GM21381 (cell line): ENCODE data around the gene ABL2.
"Not testable (repeated sequence)": the region's sequence is repeated elsewhere in the genome, so short reads cannot be mapped to it uniquely, and the experiment has no call there.

ENCODE experiments used
- ATAC-seq: cut with Tn5 transposase; IDR thresholded peaks from one replicate; pipeline ENCODE4 v1.9.1; 2021; ENCODE audit warnings: mild to moderate bottlenecking, moderate library complexity; ENCODE audit not compliant: unreplicated experiment

The ABL2 gene

DNA sequence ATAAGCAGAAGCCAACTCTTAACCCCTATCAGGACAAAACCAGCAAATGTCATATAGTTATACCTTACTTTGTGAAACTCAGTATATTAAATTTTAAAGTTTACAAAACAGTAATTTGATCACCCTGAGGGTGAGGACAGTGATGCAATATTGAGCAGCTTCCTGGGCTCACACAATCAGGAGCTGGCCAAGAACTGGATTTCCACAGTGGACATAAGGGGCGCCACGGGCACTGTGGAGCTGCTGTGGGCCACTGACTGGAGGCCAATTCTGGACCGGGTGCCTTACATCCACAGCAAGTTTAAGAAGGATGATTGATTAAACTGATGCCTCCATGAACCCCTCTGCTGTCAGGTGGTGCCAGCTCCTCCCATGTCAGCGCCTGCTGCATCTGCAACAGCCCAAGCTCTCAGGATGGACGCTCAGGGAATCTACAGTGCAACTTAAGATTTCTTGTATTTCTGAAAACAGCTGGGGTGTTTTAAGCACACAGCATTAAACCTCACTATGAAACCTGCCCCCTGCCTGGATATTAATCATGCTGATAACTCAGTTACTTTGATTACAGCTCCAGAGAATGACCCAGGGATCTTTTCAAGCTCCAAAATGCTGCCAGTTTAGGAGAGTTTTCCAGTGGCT is 91.7 kb downstream of the ABL2 start:
- ATAC-seq = no peak

DNA sequence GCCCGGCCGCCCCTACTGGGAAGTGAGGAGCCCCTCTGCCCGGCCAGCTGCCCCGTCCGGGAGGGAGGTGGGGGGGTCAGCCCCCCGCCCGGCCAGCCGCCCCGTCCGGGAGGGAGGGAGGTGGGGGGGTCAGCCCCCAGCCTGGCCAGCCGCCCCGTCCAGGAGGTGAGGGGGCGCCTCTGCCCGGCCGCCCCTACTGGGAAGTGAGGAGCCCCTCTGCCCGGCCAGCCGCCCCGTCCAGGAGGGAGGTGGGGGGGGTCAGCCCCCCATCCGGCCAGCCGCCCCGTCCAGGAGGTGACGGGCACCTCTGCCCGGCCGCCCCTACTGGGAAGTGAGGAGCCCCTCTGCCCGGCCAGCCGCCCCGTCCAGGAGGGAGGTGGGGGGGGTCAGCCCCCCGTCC is 93.8 kb downstream of the ABL2 start:
- not testable (repeated sequence) for ATAC-seq

DNA sequence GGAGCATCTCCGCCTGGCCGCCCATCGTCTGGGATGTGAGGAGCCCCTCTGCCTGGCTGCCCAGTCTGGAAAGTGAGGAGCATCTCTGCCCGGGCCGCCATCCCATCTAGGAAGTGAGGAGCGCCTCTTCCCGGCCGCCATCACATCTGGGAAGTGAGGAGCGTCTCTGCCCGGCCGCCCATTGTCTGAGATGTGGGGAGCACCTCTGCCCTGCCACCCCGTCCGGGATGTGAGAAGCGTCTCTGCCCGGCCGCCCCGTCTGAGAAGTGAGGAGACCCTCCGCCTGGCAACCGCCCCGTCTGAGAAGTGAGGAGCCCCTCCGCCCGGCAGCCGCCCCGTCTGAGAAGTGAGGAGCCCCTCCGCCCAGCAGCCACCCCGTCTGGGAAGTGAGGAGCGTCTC is 94.3 kb downstream of the ABL2 start:
- ATAC-seq = not testable (repeated sequence)

DNA sequence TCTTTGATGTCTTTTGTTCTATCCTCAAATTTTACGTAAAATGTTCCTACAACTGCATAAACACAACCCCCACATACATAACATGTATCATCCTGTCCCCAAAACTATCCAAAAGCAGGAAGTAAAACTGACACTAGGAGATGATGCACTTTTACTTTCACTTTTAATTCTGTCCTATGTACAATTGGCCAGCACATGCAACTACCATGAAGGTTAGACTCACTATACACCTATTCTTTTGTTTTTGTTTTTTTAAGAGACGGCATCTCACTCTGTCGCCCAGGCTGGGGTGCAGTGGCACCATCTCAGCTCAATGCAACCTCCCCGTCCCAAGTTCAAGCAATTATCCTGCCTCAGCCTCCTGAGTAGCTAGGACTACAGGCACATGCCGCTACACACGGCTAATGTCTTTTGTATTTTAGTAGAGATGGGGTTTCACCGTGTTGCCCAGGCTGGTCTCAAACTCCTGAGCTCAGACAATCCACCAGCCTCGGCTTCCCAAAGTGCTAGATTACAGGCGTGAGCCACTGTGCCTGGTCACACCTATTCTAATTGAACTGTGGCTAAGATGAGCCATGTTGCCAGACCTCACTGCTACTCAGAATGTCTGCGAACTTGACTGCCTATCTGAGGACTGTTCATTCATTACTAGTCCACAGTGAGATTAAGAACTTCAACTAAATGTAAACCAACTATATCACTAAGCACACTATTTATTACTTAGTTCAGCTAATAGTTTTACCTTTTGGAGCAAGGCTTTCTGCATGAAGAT is 99.6 kb downstream of the ABL2 start:
- peak; percentile 99 for ATAC-seq

DNA sequence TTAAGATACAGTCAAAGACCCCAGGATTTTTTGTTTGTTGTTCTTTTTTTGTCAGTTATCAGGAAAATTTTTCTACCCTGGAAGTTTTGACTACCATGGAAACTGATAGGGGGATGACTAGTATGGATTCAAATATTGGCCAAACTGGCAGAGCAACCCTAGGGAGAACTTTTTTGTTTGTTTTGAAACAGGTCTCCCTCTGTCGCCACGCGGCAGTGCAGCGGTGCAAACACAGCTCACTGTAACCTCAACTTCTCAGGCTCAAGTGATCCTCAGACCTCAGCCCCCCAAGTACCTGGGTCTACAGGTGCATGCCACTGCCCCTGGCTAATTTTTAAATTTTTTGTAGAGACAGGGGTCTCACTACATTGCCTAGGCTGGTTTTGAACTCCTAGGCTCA is 101.0 kb downstream of the ABL2 start:
- no peak for ATAC-seq

DNA sequence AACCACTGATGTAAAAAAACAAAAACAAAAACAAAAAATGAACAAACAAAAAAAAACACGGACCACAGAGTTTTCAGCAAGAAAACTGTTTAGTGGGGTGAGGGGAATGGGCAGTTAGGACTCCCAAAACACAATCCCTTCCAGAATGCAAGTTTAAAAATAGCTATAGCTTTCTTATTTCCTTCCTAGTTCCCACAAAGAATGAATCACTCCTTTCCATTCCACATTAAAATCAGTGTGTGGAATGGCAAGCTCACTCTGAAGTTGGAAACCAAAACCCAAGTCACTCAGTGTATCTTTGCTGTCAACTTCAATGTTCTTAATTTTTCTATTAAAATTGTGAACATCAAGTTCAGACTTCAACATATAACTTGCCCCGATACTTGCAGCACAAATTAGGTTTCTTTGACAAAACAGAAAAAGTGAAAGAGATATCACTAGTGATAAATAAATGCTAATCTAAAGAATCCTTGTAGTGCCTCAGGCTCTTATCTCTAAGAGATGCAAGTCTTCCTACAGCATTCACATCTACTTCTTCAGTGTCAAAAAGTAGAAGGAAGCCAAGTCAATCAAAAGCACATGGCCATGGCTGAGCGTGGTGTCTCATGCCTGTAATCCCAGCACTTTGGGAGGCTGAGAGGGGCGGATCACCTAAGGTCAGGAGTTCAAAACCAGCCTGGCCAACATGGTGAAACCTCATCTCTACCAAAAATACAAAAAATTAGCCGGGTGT is 102.1 kb downstream of the ABL2 start:
- no peak for ATAC-seq

DNA sequence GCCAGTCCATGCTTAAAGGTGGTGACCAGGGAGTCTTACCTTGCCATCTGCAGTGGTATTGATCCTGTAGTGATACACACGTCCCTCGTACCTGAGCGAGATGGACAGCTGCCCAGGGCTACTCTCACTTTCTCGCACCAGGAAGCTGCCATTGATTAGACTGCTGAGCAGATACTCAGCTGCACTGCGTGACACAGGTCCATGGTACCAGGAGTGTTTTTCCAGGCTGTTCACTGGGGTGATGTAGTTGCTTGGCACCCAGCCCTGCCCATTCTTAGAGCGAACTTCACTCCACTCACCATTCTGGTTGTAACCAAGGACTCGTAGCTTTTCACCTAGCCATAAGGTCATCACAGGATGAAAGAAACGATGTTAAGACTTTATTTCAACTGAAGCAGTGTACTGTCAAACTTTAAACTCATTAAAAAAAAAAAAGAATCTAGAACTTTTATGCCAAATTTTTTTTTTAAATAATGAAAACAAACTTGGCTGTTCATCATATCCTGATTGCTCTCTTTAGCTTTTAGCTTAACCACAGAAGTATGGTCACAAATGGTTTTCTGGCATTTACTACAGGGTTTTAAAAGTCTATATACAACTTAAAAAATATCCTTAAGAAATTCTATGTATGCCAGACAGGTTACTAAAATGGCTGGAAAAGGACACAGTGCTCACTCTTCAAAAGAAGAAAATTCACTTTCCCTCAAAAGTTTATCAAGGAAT is 103.0 kb downstream of the ABL2 start:
- ATAC-seq = no peak

DNA sequence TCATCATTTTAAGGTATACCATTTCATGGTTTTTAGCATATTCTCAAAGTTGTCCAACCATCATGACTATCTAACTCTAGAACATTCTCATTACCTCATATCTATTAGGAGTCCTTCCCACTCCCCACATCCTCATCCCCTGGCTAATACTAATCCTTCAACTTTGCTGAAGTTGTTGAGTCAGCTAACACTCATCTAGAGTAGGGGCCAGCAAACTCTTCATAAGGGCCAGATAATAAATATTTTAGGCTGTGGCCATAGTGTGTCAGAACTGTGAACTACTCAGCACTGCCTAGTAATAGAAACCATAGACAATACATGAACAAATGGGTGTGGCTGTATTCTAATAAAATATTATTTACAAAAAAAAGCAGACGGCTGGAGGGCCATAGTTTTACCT is 104.6 kb downstream of the ABL2 start:
- no peak for ATAC-seq

DNA sequence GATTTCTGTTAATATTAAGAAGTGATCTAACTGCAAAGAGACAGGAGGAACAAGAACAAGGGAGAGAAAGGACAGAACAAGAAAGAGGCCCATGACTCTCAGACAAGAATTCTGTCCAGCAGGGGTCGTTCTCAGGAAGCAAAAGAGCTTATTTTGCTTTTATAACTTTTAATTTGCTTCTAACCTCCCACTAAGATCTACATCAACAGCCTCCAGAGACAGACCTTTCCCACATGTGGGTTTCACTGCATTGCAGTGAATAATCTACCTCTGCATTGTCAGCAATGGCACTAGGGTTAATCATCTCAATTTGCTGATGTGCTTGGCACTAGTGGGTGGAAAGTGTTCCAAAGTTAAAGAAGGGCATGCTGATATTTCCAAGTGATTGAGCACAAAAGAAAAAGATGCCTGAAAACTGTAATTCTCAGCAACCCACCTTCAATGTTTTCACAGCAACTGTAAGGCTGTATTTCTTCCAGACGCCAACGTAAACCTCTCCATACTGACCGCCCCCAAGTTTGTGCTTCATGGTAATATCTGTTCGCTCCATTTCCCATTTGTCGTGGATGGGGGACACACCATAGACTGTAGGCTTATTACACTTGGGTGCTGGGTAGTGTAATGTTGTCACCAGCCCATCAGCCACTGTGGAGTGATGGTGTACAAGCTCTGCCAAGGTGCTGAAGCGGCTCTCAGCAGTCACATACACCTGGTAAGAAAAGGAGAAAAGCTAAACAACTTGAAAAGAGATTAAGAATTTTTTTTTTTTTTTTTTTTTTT is 108.1 kb downstream of the ABL2 start:
- ATAC-seq = no peak

DNA sequence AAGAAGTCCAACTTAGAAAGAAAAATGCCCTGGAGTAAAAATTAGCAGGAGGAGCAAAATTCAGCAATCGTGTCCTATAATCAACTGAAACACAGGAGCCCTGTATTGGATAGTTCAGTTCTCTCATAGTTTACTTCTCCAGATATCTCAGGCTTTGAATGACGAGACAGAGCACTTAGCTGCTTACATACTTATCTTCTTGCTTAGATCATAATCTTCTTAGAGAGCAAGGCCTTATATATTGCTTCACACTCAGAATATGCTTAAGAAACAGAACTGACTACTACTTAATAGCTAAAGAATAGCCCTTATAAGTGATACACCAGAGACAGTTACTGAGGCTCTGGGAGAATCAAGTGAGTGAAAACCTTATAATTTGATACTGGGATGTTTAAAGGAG is 108.7 kb downstream of the ABL2 start:
- no peak for ATAC-seq

DNA sequence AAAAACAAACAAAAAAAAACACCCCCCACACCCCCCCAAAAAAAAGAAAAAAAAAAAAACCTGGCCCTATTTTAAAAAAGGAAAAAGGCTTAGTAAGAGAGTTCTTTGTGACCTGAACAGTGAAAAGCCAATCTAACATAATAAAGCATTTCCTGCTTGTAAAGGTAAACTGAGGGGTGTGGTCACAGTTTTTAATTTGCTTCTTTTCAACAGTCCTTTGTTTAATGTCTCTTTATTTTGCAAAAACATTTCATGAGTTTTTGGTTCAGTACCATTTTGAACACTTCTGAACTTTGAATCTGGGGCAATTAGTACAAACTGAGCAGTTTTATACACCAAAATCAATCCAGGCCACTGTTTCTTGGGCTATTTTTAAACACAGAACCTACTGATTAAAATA is 110.0 kb downstream of the ABL2 start:
- ATAC-seq = no peak

DNA sequence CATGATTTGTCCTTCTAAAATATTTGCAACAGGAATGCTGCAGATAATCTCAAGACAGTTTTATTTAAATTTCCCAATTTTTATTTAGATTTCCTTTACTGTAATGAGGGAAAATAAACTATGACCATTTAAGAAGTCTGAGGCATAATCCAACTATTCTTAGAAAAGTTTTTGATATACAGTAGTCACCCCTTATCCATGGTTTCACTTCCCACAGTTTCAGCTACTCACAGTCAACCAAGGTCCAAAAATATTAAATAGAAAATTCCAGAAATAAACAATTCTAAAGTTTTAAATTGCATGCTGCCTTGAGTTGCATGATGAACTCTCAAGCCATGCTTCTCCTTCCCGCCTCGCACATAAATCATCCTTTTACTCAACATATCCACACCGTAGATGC is 114.3 kb downstream of the ABL2 start:
- no peak for ATAC-seq

DNA sequence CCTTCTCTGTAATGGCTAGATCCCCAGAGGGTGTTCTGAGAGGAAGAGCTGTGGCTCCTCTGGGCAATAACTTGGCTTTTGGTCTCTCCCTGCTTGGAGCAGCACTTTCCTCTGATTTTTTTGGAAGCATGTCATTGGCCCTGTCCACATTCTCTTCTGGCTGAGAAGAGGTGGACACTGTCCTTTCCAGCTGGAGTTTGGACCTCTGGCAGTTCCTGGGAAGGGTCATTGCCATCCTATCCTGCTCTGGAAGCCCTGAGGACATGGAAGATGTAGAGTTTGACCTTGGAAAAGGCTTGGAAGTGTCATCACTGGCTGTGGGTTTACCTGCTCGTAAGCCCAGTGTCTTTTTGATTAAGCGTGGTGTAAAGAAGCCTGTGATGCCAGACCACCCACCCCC is 120.8 kb downstream of the ABL2 start:
- no peak for ATAC-seq

DNA sequence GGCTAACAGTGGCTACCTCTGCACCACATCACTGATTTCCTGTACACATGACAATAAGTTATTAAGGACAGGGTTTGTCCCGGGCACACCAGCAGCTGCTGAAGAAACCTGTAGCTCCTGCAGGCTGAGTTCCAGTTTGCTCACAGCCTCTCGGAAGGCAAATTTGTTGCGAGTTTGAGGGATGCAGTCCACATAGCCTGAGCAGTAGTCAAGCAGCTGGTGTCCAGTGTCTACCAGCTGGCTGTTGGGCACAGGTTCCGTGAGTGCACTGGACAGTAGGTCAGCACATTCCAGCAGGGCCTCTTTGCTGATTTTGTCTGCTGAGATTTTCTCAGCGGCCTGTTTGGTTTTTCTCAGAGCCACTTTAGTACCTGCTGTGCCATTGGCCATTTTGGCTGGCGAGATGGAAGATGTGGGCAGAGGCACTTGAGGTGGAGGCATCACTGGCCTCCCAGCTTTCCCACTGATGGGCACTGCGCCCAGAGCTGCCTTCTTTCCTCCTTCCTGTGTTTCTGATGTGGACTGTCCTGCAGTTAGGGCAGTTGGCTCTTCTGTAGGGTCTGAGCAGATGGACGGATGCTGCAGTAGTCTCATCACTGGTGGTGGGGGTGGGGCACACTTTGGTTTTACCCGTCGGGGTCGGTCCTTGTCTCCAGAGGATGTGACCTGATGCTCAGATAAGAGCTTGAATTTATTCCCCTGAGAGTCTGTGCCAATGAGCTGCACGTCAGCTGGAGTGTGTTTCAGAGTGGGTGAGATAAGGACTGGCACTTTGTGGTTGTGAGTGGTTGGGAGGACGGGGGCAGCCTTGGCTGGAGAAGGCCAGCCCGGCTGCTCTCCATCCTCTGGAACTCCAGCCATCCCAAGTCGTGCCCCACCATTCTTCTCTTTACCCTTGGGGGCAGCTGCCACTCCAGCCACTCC is 121.5 kb downstream of the ABL2 start:
- ATAC-seq = no peak

DNA sequence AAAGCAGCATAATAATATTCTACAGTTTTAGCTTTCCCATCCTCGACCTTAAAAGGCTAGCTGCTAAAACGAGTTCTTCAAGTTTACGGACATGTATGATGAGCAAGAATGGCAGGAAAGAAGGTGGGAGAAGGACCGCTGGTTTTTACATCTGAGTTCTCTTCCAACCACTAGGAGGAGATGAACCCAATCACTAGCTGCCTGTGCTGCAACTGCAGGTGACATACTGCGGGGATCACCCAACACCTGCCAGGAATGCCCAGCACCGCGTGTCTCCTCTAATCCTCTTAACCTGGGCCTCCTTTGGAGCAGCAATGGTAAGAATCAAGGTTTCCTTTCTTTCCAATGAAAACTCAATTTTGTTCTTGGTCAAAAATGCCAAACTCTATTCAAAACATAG is 124.1 kb downstream of the ABL2 start:
- no peak for ATAC-seq

DNA sequence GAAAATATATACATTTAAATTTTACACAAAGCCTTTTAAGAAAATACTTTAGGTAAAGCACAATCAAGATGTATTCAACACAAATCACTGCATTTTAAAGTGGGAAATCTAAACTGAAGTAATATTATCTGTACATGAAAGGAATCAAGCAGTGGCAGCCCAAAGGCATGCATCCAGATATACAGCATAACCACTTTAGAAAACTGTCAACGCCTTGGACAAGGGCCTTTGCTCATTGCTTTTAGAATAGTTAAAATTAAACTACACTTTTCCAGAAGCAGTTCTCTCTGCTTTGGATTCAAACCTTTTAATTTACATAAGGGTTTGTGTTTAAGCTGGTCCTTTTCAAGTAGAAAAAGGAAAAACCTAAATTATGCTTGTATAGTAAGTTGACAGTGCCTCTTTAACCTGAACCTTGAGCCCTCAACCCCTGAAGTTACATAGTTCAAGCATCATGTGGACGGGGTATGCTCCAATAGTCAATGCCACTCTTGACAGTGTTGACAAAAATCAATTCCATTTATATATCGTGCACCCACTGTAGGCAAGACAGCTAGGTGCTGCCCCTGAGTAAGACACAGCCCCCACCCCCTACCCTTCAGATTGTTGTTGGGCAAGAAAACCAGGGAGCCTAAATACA is 124.7 kb downstream of the ABL2 start:
- no peak for ATAC-seq

DNA sequence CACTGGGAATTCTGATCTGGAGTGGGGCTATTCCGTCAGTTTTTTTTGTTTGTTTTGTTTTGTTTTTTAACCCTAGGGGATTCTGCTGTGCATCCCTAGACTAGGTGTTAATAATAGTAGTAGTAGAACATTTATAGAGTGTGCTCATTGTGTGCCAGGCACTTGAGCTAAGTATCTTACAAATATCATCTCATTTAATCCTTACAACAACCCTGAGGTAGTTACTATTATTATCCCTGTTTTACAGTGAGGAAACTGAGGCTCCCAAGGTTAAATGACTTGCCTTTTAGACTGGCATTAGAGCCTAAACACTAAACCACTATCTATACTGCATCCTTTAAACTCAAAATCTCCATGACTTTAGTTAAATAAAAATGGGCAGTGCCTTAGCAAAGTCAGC is 125.5 kb downstream of the ABL2 start:
- no peak for ATAC-seq

DNA sequence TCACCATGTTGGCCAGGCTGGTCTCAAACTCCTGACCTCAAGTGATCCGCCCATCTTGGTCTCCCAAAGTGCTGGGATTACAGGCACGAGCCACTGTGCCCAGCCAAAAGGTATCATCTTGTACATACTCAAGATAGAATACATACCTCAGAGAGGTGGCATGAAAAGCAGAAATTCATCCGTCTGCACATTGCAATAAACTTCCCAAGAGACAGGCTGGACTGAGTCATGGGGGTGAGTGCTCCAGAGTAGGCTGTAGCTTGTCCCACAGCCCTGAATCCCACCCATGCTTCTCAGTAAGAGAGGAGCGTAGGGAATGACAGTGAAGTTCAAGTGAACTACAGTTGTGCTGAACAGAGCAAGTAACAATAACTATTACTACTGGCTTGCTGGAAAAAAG is 127.9 kb downstream of the ABL2 start:
- no peak for ATAC-seq

DNA sequence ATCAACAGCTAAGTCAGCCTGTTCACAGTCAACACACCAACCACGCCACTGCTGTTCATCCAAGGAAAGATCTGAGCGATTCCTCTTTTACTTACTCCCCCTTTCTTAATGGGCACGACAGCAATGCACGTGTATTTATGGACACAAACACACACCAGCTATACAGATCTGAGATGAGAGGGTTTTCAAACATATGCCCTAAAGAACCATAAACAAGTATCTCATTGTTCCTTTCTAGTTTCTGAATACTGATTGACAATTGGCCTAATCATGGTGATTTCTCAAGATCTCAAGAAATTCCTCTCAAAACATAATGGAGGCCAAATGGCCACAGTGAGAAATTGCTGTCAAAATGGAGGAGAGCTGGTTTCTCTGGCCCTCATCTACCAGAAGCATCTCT is 129.6 kb downstream of the ABL2 start:
- ATAC-seq = no peak
